ENCODE data around the gene TMBIM1. TPM values are rescaled to one million over a fixed set of nuclear protein-coding genes. Genes with fewer than 3 reads are reported as not detected.

Gene TMBIM1
- total and polyA plus RNA-seq, 2 donors (not counting 3 experiments of a cell fraction or from before 2014, with no cell fraction given): 141 to 229 TPM

- peak overlapping the region; percentile 79 for H2AFZ ChIP-seq (ENCODE audit: low read depth, low read length)
- no peaks in the 10 kb centered on the region for H3K27me3 ChIP-seq (ENCODE audit: control insufficient read depth in 2 of 2, insufficient read depth in 2 of 2, low read length in 2 of 2)
- no peaks in the 10 kb centered on the region for H3K9me3 ChIP-seq (replicated peaks; ENCODE audit: control insufficient read depth, insufficient read depth, low read length)
- no peaks in the 10 kb centered on the region for H3K9me1 ChIP-seq (replicated peaks; ENCODE audit: control insufficient read depth, extremely low read depth, insufficient read depth, low read length)
- H3K79me2 ChIP-seq (ENCODE audit: control insufficient read depth, insufficient read depth, low read length): peaks cover 7% of the 10 kb centered on the region
- no peak overlapping the region for H3K27ac ChIP-seq (ENCODE audit: insufficient read depth, low read depth, low read length)
- BruUV-seq (replicated peaks): TSS peak; percentile 26
- intact Hi-C loops (cut with micrococcal nuclease) (loop anchor here (1.0 to 5.0 kb wide), 5 partner anchors 52 to 376 kb away; partner anchors contain the start of genes ARPC2, CNOT9 and USP37), dilution Hi-C loops (cut with MboI; ENCODE audit: extremely low pct_ligation_motif_present, low sequenced_read_pairs) (no loop called here)
- POLR2A ChIA-PET: interaction anchor here (0.7 to 1.4 kb wide), 6 partner anchors 9 to 54 kb away, joined by 3 to 6 read pairs (median 4); no protein-coding TSS in a partner anchor
- H3K4me3 ChIP-seq (replicated peaks in 1 of 3; ENCODE audit: insufficient read depth in 1 of 3, low read depth in 1 of 3, low read length in 3 of 3): peak overlapping the region; percentile 45 to 88 (median 87)
- peaks cover 14 to 39% of the 10 kb centered on the region in 2 experiments for H3K36me3 ChIP-seq (ENCODE audit: control insufficient read depth in 2 of 2, extremely low read depth in 1 of 2, insufficient read depth in 2 of 2, low read length in 2 of 2)
- DNase-seq (ENCODE audit: low read depth, low spot score): peak; percentile 33
- peak overlapping the region; percentile 93 for H3K4me2 ChIP-seq (ENCODE audit: insufficient read depth, low read length)
- peak; percentile 38 for FAIRE-seq
- CTCF ChIA-PET: interaction anchor here (0.7 to 7.0 kb wide), 14 partner anchors 10 to 417 kb away, joined by 3 to 99 read pairs (median 8); partner anchors contain the start of genes CATIP, CTDSP1, GPBAR1 and TMBIM1
- H3K9ac ChIP-seq (replicated peaks; ENCODE audit: extremely low read depth, insufficient read depth, low read length): peak overlapping the region; percentile 58
- TF ChIP-seq POLR2AphosphoS5 (IDR thresholded peaks at IDR 0.05; ENCODE audit: insufficient read depth, low read depth, low read length) (peak; percentile 5), POLR2A (IDR thresholded peaks at IDR 0.05; ENCODE audit: low read depth, low read length) (peak; percentile 37), GATA2 (IDR thresholded peaks at IDR 0.05; ENCODE audit: insufficient read depth, insufficient read length, low read depth, low read length) (no peak)
- peaks cover 19% of the 10 kb centered on the region for H3K4me1 ChIP-seq (ENCODE audit: control insufficient read depth, extremely low read depth, insufficient read depth, low read length)
- no peaks in the 10 kb centered on the region for H4K20me1 ChIP-seq (replicated peaks; ENCODE audit: control insufficient read depth, extremely low read depth, insufficient read depth, low read length)
These were observed 21.4 kb downstream of the TMBIM1 start for GRCh38 chr2:218270721-218271486.

DNA sequence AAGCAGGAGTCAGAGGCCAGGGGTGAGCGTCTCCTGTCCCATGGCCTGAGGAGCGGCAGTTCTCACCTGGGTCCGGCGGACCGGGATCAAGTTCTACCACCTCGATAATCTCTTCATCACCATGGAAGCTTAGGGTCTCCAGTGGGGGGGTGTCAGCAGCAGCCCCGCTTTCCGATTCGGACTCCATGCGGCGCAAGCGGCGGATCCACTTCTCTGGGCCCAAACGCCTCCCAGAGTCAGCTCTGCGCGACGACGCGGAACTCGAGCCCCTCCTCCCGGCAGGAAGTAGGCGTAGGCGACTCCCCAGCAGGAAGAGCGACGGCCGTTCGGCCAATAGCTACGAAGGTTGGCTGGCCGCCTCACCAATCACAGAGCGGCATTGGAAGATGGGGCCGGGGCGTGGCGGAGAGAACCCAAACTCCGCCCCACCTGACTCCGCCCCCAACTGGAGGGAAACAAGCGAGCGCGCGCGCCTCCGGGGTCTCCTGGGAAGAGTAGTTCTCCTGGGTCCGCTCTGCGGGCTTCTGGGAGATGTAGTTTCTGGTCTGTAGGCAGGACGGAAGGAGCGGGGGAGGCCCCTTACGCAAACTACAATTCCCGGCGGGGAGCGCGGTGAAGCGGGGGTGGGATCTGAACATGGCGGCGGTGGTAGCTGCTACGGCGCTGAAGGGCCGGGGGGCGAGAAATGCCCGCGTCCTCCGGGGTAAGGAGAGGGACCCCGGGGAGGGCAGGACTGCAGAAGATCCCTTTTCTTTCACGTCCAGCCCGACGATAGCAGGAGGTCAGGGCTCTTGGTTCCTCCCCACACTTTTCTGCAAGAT is 22.2 kb downstream of the TMBIM1 start, which contains the start of the genes AAMP and PNKD:
AAMP (minus strand) TSS at position 238 of the 821 bp plus-strand sequence; CDS start at position 187, 51 bp downstream.
PNKD (plus strand) TSS at position 620 of the 821 bp plus-strand sequence; CDS start at position 637, 17 bp downstream.
- H3K4me2 ChIP-seq (ENCODE audit: insufficient read depth, low read length): peak within 1 kb of the TSS; percentile 93
- peak within 1 kb of the TSS; percentile 87 to 92 (median 88) for H3K4me3 ChIP-seq (replicated peaks in 1 of 3; ENCODE audit: insufficient read depth in 1 of 3, low read depth in 1 of 3, low read length in 3 of 3)
- dilution Hi-C loops (cut with MboI; ENCODE audit: extremely low pct_ligation_motif_present, low sequenced_read_pairs) (no loop called here), intact Hi-C loops (cut with micrococcal nuclease) (loop anchor here (1.0 to 5.0 kb wide), 5 partner anchors 53 to 377 kb away; partner anchors contain the start of genes ARPC2, CNOT9 and USP37)
- BruUV-seq (replicated peaks): no TSS peak
- peak within 1 kb of the TSS; percentile 79 for H2AFZ ChIP-seq (ENCODE audit: low read depth, low read length)
- no peaks in the 10 kb centered on the region for H3K27me3 ChIP-seq (ENCODE audit: control insufficient read depth in 2 of 2, insufficient read depth in 2 of 2, low read length in 2 of 2)
- TF ChIP-seq MYC (IDR thresholded peaks at IDR 0.05; ENCODE audit: low read depth, low read length) (no peak), EZH2 (IDR thresholded peaks at IDR 0.05; ENCODE audit: borderline replicate concordance, low read depth, low read length, severe bottlenecking) (no peak), POLR2A (IDR thresholded peaks at IDR 0.05; ENCODE audit: low read depth, low read length) (peak; percentile 83), FOS (IDR thresholded peaks at IDR 0.05; ENCODE audit: borderline replicate concordance, insufficient read depth, low read length) (no peak), JUN (IDR thresholded peaks at IDR 0.05; ENCODE audit: borderline replicate concordance, insufficient read depth, insufficient read length, low read depth) (no peak), CTCF (IDR thresholded peaks at IDR 0.05; ENCODE audit: extremely low read depth in 1 of 2, insufficient read depth in 1 of 2, low read depth in 1 of 2, low read length in 2 of 2) (no peak), GATA2 (IDR thresholded peaks at IDR 0.05; ENCODE audit: insufficient read depth, insufficient read length, low read depth, low read length) (no peak), POLR2AphosphoS5 (IDR thresholded peaks at IDR 0.05; ENCODE audit: insufficient read depth, low read depth, low read length) (peak; percentile 18)
- TF ChIP-seq, protein P1, sequence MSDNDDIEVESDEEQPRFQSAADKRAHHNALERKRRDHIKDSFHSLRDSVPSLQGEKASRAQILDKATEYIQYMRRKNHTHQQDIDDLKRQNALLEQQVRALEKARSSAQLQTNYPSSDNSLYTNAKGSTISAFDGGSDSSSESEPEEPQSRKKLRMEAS (IDR thresholded peaks at IDR 0.05; ENCODE audit: insufficient read depth, insufficient read length): peak; percentile 32
- peaks cover 10 to 38% of the 10 kb centered on the region in 2 experiments for H3K36me3 ChIP-seq (ENCODE audit: control insufficient read depth in 2 of 2, extremely low read depth in 1 of 2, insufficient read depth in 2 of 2, low read length in 2 of 2)
- POLR2A ChIA-PET: interaction anchor here (0.7 to 1.4 kb wide), 6 partner anchors 8 to 54 kb away, joined by 3 to 6 read pairs (median 4); no protein-coding TSS in a partner anchor
- CTCF ChIA-PET: interaction anchor here (1.2 to 7.0 kb wide), 9 partner anchors 9 to 124 kb away, joined by 5 to 99 read pairs (median 10); partner anchors contain the start of genes CATIP, GPBAR1 and TMBIM1
- peak within 1 kb of the TSS; percentile 65 for H3K27ac ChIP-seq (ENCODE audit: insufficient read depth, low read depth, low read length)
- FAIRE-seq (peak; percentile 99), DNase-seq (ENCODE audit: low read depth, low spot score) (peak; percentile 100)
- H3K9me3 ChIP-seq (replicated peaks; ENCODE audit: control insufficient read depth, insufficient read depth, low read length): no peaks in the 10 kb centered on the region
- no peaks in the 10 kb centered on the region for H3K9me1 ChIP-seq (replicated peaks; ENCODE audit: control insufficient read depth, extremely low read depth, insufficient read depth, low read length)
- peaks cover 7% of the 10 kb centered on the region for H3K79me2 ChIP-seq (ENCODE audit: control insufficient read depth, insufficient read depth, low read length)
- no peaks in the 10 kb centered on the region for H4K20me1 ChIP-seq (replicated peaks; ENCODE audit: control insufficient read depth, extremely low read depth, insufficient read depth, low read length)
- H3K9ac ChIP-seq (replicated peaks; ENCODE audit: extremely low read depth, insufficient read depth, low read length): peak within 1 kb of the TSS; percentile 85
- H3K4me1 ChIP-seq (ENCODE audit: control insufficient read depth, extremely low read depth, insufficient read depth, low read length): peaks cover 19% of the 10 kb centered on the region
